GM18907 (cell line): ENCODE data around the gene DGLUCY.
A peak's percentile ranks its signal among the peaks of the same experiment; 100 is the strongest.
"Not testable (repeated sequence)": the region's sequence is repeated elsewhere in the genome, so short reads cannot be mapped to it uniquely, and the experiment has no call there.

Experiments used
- ATAC-seq: cut with Tn5 transposase; IDR thresholded peaks from one replicate; pipeline ENCODE4 v1.9.1; 2021; ENCODE audit warnings: mild to moderate bottlenecking, moderate library complexity; ENCODE audit not compliant: unreplicated experiment

The DGLUCY gene

GRCh38 chr14:91113829-91114078 lies at the start of gene DGLUCY:
Gene DGLUCY (plus strand): TSS chr14:91114073. CDS start chr14:91160295, 46,222 bp downstream.
- peak; percentile 79 for ATAC-seq

- ATAC-seq: no peak
These were observed 48.6 kb upstream of the DGLUCY start for GRCh38 chr14:91065266-91065665.

- ATAC-seq: no peak
These were observed 46.7 kb upstream of the DGLUCY start for GRCh38 chr14:91067186-91067585.

- ATAC-seq: no peak
These were observed 45.2 kb upstream of the DGLUCY start for GRCh38 chr14:91068642-91069041.

- ATAC-seq: no peak
These were observed 43.3 kb upstream of the DGLUCY start for GRCh38 chr14:91070572-91070971.

- no peak for ATAC-seq
These were observed 38.3 kb upstream of the DGLUCY start for GRCh38 chr14:91075553-91075952.

GRCh38 chr14:91078095-91078737 lies 35.7 kb upstream of the DGLUCY start:
- peak; percentile 87 for ATAC-seq

- ATAC-seq: no peak
These were observed 33.8 kb upstream of the DGLUCY start for GRCh38 chr14:91080071-91080470.

- no peak for ATAC-seq
These were observed 31.6 kb upstream of the DGLUCY start for GRCh38 chr14:91082282-91082681.

- no peak for ATAC-seq
These were observed 29.4 kb upstream of the DGLUCY start for GRCh38 chr14:91084516-91084915.

- not testable (repeated sequence) for ATAC-seq
These were observed 26.4 kb upstream of the DGLUCY start for GRCh38 chr14:91087470-91087869.

GRCh38 chr14:91088585-91089235 lies 25.2 kb upstream of the DGLUCY start:
- no peak for ATAC-seq

- no peak for ATAC-seq
These were observed 23.8 kb upstream of the DGLUCY start for GRCh38 chr14:91089958-91090535.

- ATAC-seq: no peak
These were observed 23.1 kb upstream of the DGLUCY start for GRCh38 chr14:91090743-91091142.

- ATAC-seq: no peak
These were observed 21.8 kb upstream of the DGLUCY start for GRCh38 chr14:91092073-91092472.

GRCh38 chr14:91093743-91094472 lies 20.0 kb upstream of the DGLUCY start:
- not testable (repeated sequence) for ATAC-seq

GRCh38 chr14:91094772-91095171 lies 19.1 kb upstream of the DGLUCY start:
- ATAC-seq: no peak

GRCh38 chr14:91095178-91095577 lies 18.7 kb upstream of the DGLUCY start:
- no peak for ATAC-seq

- not testable (repeated sequence) for ATAC-seq
These were observed 16.2 kb upstream of the DGLUCY start for GRCh38 chr14:91097657-91098056.

GRCh38 chr14:91098591-91098990 lies 15.3 kb upstream of the DGLUCY start:
- no peak for ATAC-seq

- no peak for ATAC-seq
These were observed 13.8 kb upstream of the DGLUCY start for GRCh38 chr14:91100102-91100501.

- no peak for ATAC-seq
These were observed 10.8 kb upstream of the DGLUCY start for GRCh38 chr14:91103116-91103515.
